ENCODE measurements around the gene IGFL1.

GRCh38 chr19:46226438-46226973 lies 3.0 kb upstream of the IGFL1 start:
- TF ChIP-seq, protein P1, sequence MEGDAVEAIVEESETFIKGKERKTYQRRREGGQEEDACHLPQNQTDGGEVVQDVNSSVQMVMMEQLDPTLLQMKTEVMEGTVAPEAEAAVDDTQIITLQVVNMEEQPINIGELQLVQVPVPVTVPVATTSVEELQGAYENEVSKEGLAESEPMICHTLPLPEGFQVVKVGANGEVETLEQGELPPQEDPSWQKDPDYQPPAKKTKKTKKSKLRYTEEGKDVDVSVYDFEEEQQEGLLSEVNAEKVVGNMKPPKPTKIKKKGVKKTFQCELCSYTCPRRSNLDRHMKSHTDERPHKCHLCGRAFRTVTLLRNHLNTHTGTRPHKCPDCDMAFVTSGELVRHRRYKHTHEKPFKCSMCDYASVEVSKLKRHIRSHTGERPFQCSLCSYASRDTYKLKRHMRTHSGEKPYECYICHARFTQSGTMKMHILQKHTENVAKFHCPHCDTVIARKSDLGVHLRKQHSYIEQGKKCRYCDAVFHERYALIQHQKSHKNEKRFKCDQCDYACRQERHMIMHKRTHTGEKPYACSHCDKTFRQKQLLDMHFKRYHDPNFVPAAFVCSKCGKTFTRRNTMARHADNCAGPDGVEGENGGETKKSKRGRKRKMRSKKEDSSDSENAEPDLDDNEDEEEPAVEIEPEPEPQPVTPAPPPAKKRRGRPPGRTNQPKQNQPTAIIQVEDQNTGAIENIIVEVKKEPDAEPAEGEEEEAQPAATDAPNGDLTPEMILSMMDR (IDR thresholded peaks at IDR 0.05; ENCODE audit: control extremely low read depth in 1 of 3, insufficient read depth in 1 of 3, low read depth in 1 of 3, low read length in 3 of 3): no peak
- TF ChIP-seq SUZ12 (IDR thresholded peaks at IDR 0.05; ENCODE audit: low read length): no peak
- no peak for TF ChIP-seq MAFK (IDR thresholded peaks at IDR 0.05; ENCODE audit: low read depth, low read length)
- TF ChIP-seq, protein P2, sequence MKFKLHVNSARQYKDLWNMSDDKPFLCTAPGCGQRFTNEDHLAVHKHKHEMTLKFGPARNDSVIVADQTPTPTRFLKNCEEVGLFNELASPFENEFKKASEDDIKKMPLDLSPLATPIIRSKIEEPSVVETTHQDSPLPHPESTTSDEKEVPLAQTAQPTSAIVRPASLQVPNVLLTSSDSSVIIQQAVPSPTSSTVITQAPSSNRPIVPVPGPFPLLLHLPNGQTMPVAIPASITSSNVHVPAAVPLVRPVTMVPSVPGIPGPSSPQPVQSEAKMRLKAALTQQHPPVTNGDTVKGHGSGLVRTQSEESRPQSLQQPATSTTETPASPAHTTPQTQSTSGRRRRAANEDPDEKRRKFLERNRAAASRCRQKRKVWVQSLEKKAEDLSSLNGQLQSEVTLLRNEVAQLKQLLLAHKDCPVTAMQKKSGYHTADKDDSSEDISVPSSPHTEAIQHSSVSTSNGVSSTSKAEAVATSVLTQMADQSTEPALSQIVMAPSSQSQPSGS (IDR thresholded peaks at IDR 0.05; ENCODE audit: low read length): no peak
- TF ChIP-seq HDAC2 (IDR thresholded peaks at IDR 0.05; ENCODE audit: borderline replicate concordance in 1 of 2, low read depth in 2 of 2, low read length in 2 of 2): no peak
- no peak for TF ChIP-seq ASH2L (IDR thresholded peaks at IDR 0.05; ENCODE audit: low read length)

All from H1 (cell line).